ENCODE results near the gene VTI1A. TPM values are rescaled to one million over a fixed set of nuclear protein-coding genes. Genes with fewer than 3 reads are reported as not detected.
A peak's percentile ranks its signal among the peaks of the same experiment; 100 is the strongest.

VTI1A gene
- total RNA-seq, 1 experiment from 2014 or later: 22.0 TPM

GRCh38 chr10:112658465-112658864 is 211.4 kb downstream of the VTI1A start:
- H3K4ac ChIP-seq (ENCODE audit: low read depth, low read length): no peak overlapping the region
- no peak overlapping the region for H3T11ph ChIP-seq (ENCODE audit: low read length)
- no peak overlapping the region for H4K5ac ChIP-seq (ENCODE audit: insufficient read length, low read depth, low read length)
- no peak for TF ChIP-seq CTCF (conservative IDR thresholded peaks at IDR 0.05)
- H2AFZ ChIP-seq (ENCODE audit: low read length): no peak overlapping the region
- no peaks in the 10 kb centered on the region for H3K27me3 Mint-ChIP-seq (ENCODE audit: low read depth)
- no peak overlapping the region for H2BK120ac ChIP-seq (ENCODE audit: low read depth, low read length, poor library complexity, severe bottlenecking)
- no peak overlapping the region for H3K9ac ChIP-seq (ENCODE audit: extremely low read depth, insufficient read length, low read length)
- DNase-seq: no peak
- no CpG with 5 or more reads among the region's 2 CpGs for WGBS (ENCODE audit: extremely low coverage, insufficient read length, low lambda C conversion rate)
- H4K91ac ChIP-seq (ENCODE audit: insufficient read length, low read depth, low read length): no peak overlapping the region
- H2BK15ac ChIP-seq (ENCODE audit: low read depth, low read length): no peak overlapping the region
- peak overlapping the region in 1 of 3 experiments; percentile 76; a peak in 3 of 7 replicates for H3K27ac Mint-ChIP-seq
- H3K9me3 ChIP-seq (ENCODE audit: control insufficient read depth, low read depth, low read length): no peaks in the 10 kb centered on the region
- H3K36me3 Mint-ChIP-seq (ENCODE audit: insufficient read depth in 1 of 3, low read depth in 3 of 3): no peaks in the 10 kb centered on the region; a peak in 1 of 7 replicates
- H3K4me1 ChIP-seq (ENCODE audit: insufficient read depth, low read length): no peaks in the 10 kb centered on the region; the same call in 1 of the 2 replicates
- H2BK20ac ChIP-seq (ENCODE audit: low read depth, low read length, poor library complexity, severe bottlenecking): no peak overlapping the region
- H3K79me1 ChIP-seq (ENCODE audit: insufficient read depth, low read depth, low read length, poor library complexity, severe bottlenecking): no peaks in the 10 kb centered on the region
- H2AK5ac ChIP-seq (ENCODE audit: insufficient read length, low read length): no peak overlapping the region
- no peak overlapping the region for H3K27ac ChIP-seq (ENCODE audit: insufficient read length, low read depth, low read length)
- H3K4me1 Mint-ChIP-seq: peaks cover 11 to 17% of the 10 kb centered on the region in 2 experiments
- H4K20me1 ChIP-seq (ENCODE audit: control insufficient read depth, insufficient read depth, insufficient read length): no peaks in the 10 kb centered on the region
- H3K18ac ChIP-seq (ENCODE audit: insufficient read length, low read depth, low read length): no peak overlapping the region
- no peak overlapping the region for H3K4me2 ChIP-seq (ENCODE audit: insufficient read depth, insufficient read length, low read length)
- no peak overlapping the region for H2BK12ac ChIP-seq (ENCODE audit: insufficient read length, low read depth, low read length)
- no peak overlapping the region for H3K23ac ChIP-seq (ENCODE audit: insufficient read length, low read depth, low read length)
- no peak overlapping the region for H3K14ac ChIP-seq (ENCODE audit: insufficient read depth, low read length)
- H3K56ac ChIP-seq (ENCODE audit: insufficient read length, low read depth, low read length): no peak overlapping the region
- no peak overlapping the region for H4K8ac ChIP-seq (replicated peaks; ENCODE audit: insufficient read length, low read depth, low read length)
- no peaks in the 10 kb centered on the region for H3K79me2 ChIP-seq (ENCODE audit: insufficient read depth, low read length)
- H3K27me3 ChIP-seq (ENCODE audit: insufficient read depth, low read length): no peaks in the 10 kb centered on the region
- H3K9me3 Mint-ChIP-seq: no peaks in the 10 kb centered on the region
- no peaks in the 10 kb centered on the region for H3K23me2 ChIP-seq (ENCODE audit: insufficient read length, low read depth, low read length, poor library complexity, severe bottlenecking)
- no peak overlapping the region for H3K4me3 Mint-ChIP-seq
- no peak overlapping the region for H2BK5ac ChIP-seq (ENCODE audit: insufficient read length, low read length)

Measured in H9 (cell line).